ENCODE results near the gene PTPRE.

The PTPRE gene

GRCh38 chr10:127952918-127953317 lies 46.0 kb downstream of the PTPRE start:
- no peak for DNase-seq (ENCODE audit: low spot score)

- DNase-seq (ENCODE audit: low spot score) = no peak
Measured at GRCh38 chr10:127953876-127954275, 47.0 kb downstream of the PTPRE start.

GRCh38 chr10:127959428-127959827 lies 52.5 kb downstream of the PTPRE start:
- DNase-seq (ENCODE audit: low spot score) = no peak

GRCh38 chr10:127961071-127961470 lies 54.2 kb downstream of the PTPRE start:
- no peak for DNase-seq (ENCODE audit: low spot score)

GRCh38 chr10:127962205-127962604 lies 55.3 kb downstream of the PTPRE start:
- DNase-seq (ENCODE audit: low spot score) = no peak

GRCh38 chr10:127963136-127963535 lies 56.2 kb downstream of the PTPRE start:
- no peak for DNase-seq (ENCODE audit: low spot score)

- no peak for DNase-seq (ENCODE audit: low spot score)
Measured at GRCh38 chr10:127964621-127965020, 57.7 kb downstream of the PTPRE start.

GRCh38 chr10:127966875-127967274 lies 60.0 kb downstream of the PTPRE start:
- no peak for DNase-seq (ENCODE audit: low spot score)

GRCh38 chr10:127968027-127968441 lies 61.1 kb downstream of the PTPRE start:
- DNase-seq (ENCODE audit: low spot score) = no peak

GRCh38 chr10:127968659-127969058 lies 61.8 kb downstream of the PTPRE start:
- no peak for DNase-seq (ENCODE audit: low spot score)

GRCh38 chr10:127971101-127971946 lies 64.4 kb downstream of the PTPRE start:
- no peak for DNase-seq (ENCODE audit: low spot score)

GRCh38 chr10:127971963-127972615 lies 65.2 kb downstream of the PTPRE start:
- DNase-seq (ENCODE audit: low spot score) = no peak

GRCh38 chr10:127972751-127973357 lies 66.0 kb downstream of the PTPRE start:
- no peak for DNase-seq (ENCODE audit: low spot score)

GRCh38 chr10:127973791-127974311 lies 66.9 kb downstream of the PTPRE start:
- no peak for DNase-seq (ENCODE audit: low spot score)

- DNase-seq (ENCODE audit: low spot score) = no peak
Measured at GRCh38 chr10:127974911-127975310, 68.0 kb downstream of the PTPRE start.

GRCh38 chr10:127976286-127976685 lies 69.4 kb downstream of the PTPRE start:
- no peak for DNase-seq (ENCODE audit: low spot score)

GRCh38 chr10:127976701-127977356 lies 69.9 kb downstream of the PTPRE start:
- DNase-seq (ENCODE audit: low spot score) = no peak

- DNase-seq (ENCODE audit: low spot score) = no peak
Measured at GRCh38 chr10:127977357-127978009, 70.6 kb downstream of the PTPRE start.

GRCh38 chr10:127978481-127978880 lies 71.6 kb downstream of the PTPRE start:
- DNase-seq (ENCODE audit: low spot score) = no peak

- no peak for DNase-seq (ENCODE audit: low spot score)
Measured at GRCh38 chr10:127979045-127979444, 72.1 kb downstream of the PTPRE start.

GRCh38 chr10:127979566-127979965 lies 72.7 kb downstream of the PTPRE start:
- DNase-seq (ENCODE audit: low spot score) = no peak

GRCh38 chr10:127980898-127981297 lies 74.0 kb downstream of the PTPRE start:
- DNase-seq (ENCODE audit: low spot score) = no peak

Data from CD4-positive, alpha-beta T cell treated with Interleukin-6 at 100 ng/mL for 8 hours (primary cell).